Endothelial cell of umbilical vein (primary cell): ENCODE results near the gene CENATAC.

ENCODE experiments used
- CTCF ChIP-seq, 2 donors: IDR thresholded peaks; 1 replicate in 1 of 2; 2 replicates in 1 of 2; pipeline ENCODE4 v1.5.1; 2011; ENCODE audit warnings: low read length in 2 of 2, mild to moderate bottlenecking in 2 of 2, moderate library complexity in 2 of 2, control low read depth in 1 of 2, inconsistent platforms in 1 of 2, low read depth in 1 of 2; ENCODE audit not compliant: insufficient read depth in 1 of 2; ENCODE audit errors: extremely low read depth in 1 of 2
- POLR2A ChIP-seq: IDR thresholded peaks from 2 replicates; pipeline ENCODE4 v1.6.1; 2012; ENCODE audit warnings: low read depth, mild to moderate bottlenecking, control low read depth, low read length

GRCh38 chr11:118956094-118956846 lies 41.7 kb upstream of the CENATAC start, which contains the start of gene UPK2:
- TF ChIP-seq CTCF (IDR thresholded peaks at IDR 0.05; ENCODE audit: extremely low read depth in 1 of 2, insufficient read depth in 1 of 2, low read depth in 1 of 2, low read length in 2 of 2) = peak; percentile 88 to 97
- no peak for TF ChIP-seq POLR2A
